Activated naive CD4-positive, alpha-beta T cell treated with anti-CD3 and anti-CD28 coated beads, Interleukin-2, amount 50 U/mL, for 24 hours (primary cell): Measurements from ENCODE around the gene SLX1B.
"Not testable (repeated sequence)": the region's sequence is repeated elsewhere in the genome, so short reads cannot be mapped to it uniquely, and the experiment has no call there.

ENCODE experiments used
- H3K27ac Mint-ChIP-seq: one replicate; pipeline ENCODE4 v1.8.0; 2021; ENCODE audit warnings: mild to moderate bottlenecking, mixed read lengths
- H3K27me3 Mint-ChIP-seq: one replicate; pipeline ENCODE4 v1.8.0; 2021; ENCODE audit warnings: mixed read lengths
- H3K36me3 Mint-ChIP-seq: one replicate; pipeline ENCODE4 v1.8.0; 2021; ENCODE audit warnings: mixed read lengths
- H3K4me1 Mint-ChIP-seq: one replicate; pipeline ENCODE4 v1.8.0; 2021; ENCODE audit warnings: mixed read lengths
- H3K4me3 Mint-ChIP-seq: one replicate; pipeline ENCODE4 v1.8.0; 2021; ENCODE audit warnings: mild to moderate bottlenecking, mixed read lengths
- H3K9me3 Mint-ChIP-seq: one replicate; pipeline ENCODE4 v1.8.0; 2021; ENCODE audit warnings: mixed read lengths

The SLX1B gene

GRCh38 chr16:29454269-29454668 lies at the start of gene SLX1B, which contains the start of gene BOLA2:
SLX1B (plus strand) TSS chr16:29454533.
BOLA2 (minus strand) TSS chr16:29454351; CDS start chr16:29454253, 98 bp downstream.
- H3K36me3 Mint-ChIP-seq, H3K4me1 Mint-ChIP-seq, H3K27me3 Mint-ChIP-seq, H3K9me3 Mint-ChIP-seq, H3K4me3 Mint-ChIP-seq, H3K27ac Mint-ChIP-seq: not testable (repeated sequence)

- H3K9me3 Mint-ChIP-seq, H3K36me3 Mint-ChIP-seq, H3K4me1 Mint-ChIP-seq, H3K27ac Mint-ChIP-seq, H3K27me3 Mint-ChIP-seq, H3K4me3 Mint-ChIP-seq: not testable (repeated sequence)
Observed at GRCh38 chr16:29405249-29405648, 49.1 kb upstream of the SLX1B start.

- not testable (repeated sequence) for H3K27me3 Mint-ChIP-seq, H3K27ac Mint-ChIP-seq
Observed at GRCh38 chr16:29423587-29423986, 30.7 kb upstream of the SLX1B start.

GRCh38 chr16:29425390-29425789 lies 28.9 kb upstream of the SLX1B start:
- not testable (repeated sequence) for H3K4me3 Mint-ChIP-seq, H3K36me3 Mint-ChIP-seq, H3K4me1 Mint-ChIP-seq, H3K27me3 Mint-ChIP-seq, H3K27ac Mint-ChIP-seq, H3K9me3 Mint-ChIP-seq

More at GRCh38 chr16:29423587-29423986, 30.7 kb upstream of the SLX1B start:
- not testable (repeated sequence) for H3K36me3 Mint-ChIP-seq, H3K4me3 Mint-ChIP-seq, H3K4me1 Mint-ChIP-seq, H3K9me3 Mint-ChIP-seq

GRCh38 chr16:29453754-29454153 lies 579 bp upstream of the SLX1B start:
- H3K27me3 Mint-ChIP-seq, H3K36me3 Mint-ChIP-seq, H3K4me3 Mint-ChIP-seq: not testable (repeated sequence)

GRCh38 chr16:29454828-29455227 lies 495 bp downstream of the SLX1B start:
- H3K4me3 Mint-ChIP-seq, H3K27ac Mint-ChIP-seq, H3K36me3 Mint-ChIP-seq, H3K9me3 Mint-ChIP-seq, H3K27me3 Mint-ChIP-seq, H3K4me1 Mint-ChIP-seq: not testable (repeated sequence)

More at GRCh38 chr16:29453754-29454153, 579 bp upstream of the SLX1B start:
- H3K27ac Mint-ChIP-seq, H3K4me1 Mint-ChIP-seq, H3K9me3 Mint-ChIP-seq: not testable (repeated sequence)

- H3K36me3 Mint-ChIP-seq, H3K27me3 Mint-ChIP-seq: not testable (repeated sequence)
Observed at GRCh38 chr16:29457660-29458059, 3.3 kb downstream of the SLX1B start.

GRCh38 chr16:29459706-29460646 lies 5.6 kb downstream of the SLX1B start, which contains the start of gene SULT1A4:
SULT1A4 (plus strand) TSS chr16:29459913; CDS start chr16:29461386, 1,473 bp downstream.
- not testable (repeated sequence) for H3K27me3 Mint-ChIP-seq

More at GRCh38 chr16:29457660-29458059, 3.3 kb downstream of the SLX1B start:
- H3K4me3 Mint-ChIP-seq, H3K4me1 Mint-ChIP-seq, H3K27ac Mint-ChIP-seq, H3K9me3 Mint-ChIP-seq: not testable (repeated sequence)

GRCh38 chr16:29460647-29461030 lies 6.3 kb downstream of the SLX1B start:
- not testable (repeated sequence) for H3K4me3 Mint-ChIP-seq, H3K9me3 Mint-ChIP-seq, H3K27me3 Mint-ChIP-seq, H3K4me1 Mint-ChIP-seq, H3K27ac Mint-ChIP-seq, H3K36me3 Mint-ChIP-seq

More at GRCh38 chr16:29459706-29460646, 5.6 kb downstream of the SLX1B start, which contains the start of gene SULT1A4:
- H3K9me3 Mint-ChIP-seq, H3K27ac Mint-ChIP-seq, H3K36me3 Mint-ChIP-seq, H3K4me3 Mint-ChIP-seq, H3K4me1 Mint-ChIP-seq: not testable (repeated sequence)

GRCh38 chr16:29465985-29466824 lies 11.9 kb downstream of the SLX1B start:
- not testable (repeated sequence) for H3K27me3 Mint-ChIP-seq, H3K9me3 Mint-ChIP-seq, H3K4me3 Mint-ChIP-seq, H3K27ac Mint-ChIP-seq, H3K4me1 Mint-ChIP-seq, H3K36me3 Mint-ChIP-seq

GRCh38 chr16:29466904-29467303 lies 12.6 kb downstream of the SLX1B start:
- H3K4me3 Mint-ChIP-seq, H3K4me1 Mint-ChIP-seq, H3K27ac Mint-ChIP-seq, H3K36me3 Mint-ChIP-seq, H3K27me3 Mint-ChIP-seq, H3K9me3 Mint-ChIP-seq: not testable (repeated sequence)

- not testable (repeated sequence) for H3K27me3 Mint-ChIP-seq, H3K27ac Mint-ChIP-seq, H3K9me3 Mint-ChIP-seq, H3K4me3 Mint-ChIP-seq, H3K4me1 Mint-ChIP-seq, H3K36me3 Mint-ChIP-seq
Observed at GRCh38 chr16:29467654-29468366, 13.5 kb downstream of the SLX1B start.

- not testable (repeated sequence) for H3K27me3 Mint-ChIP-seq, H3K36me3 Mint-ChIP-seq, H3K4me3 Mint-ChIP-seq, H3K9me3 Mint-ChIP-seq, H3K4me1 Mint-ChIP-seq, H3K27ac Mint-ChIP-seq
Observed at GRCh38 chr16:29469660-29470059, 15.3 kb downstream of the SLX1B start.

GRCh38 chr16:29472065-29472464 lies 17.7 kb downstream of the SLX1B start:
- H3K4me3 Mint-ChIP-seq, H3K9me3 Mint-ChIP-seq, H3K4me1 Mint-ChIP-seq, H3K27me3 Mint-ChIP-seq, H3K36me3 Mint-ChIP-seq, H3K27ac Mint-ChIP-seq: not testable (repeated sequence)

- H3K9me3 Mint-ChIP-seq, H3K36me3 Mint-ChIP-seq, H3K4me3 Mint-ChIP-seq, H3K27me3 Mint-ChIP-seq, H3K4me1 Mint-ChIP-seq, H3K27ac Mint-ChIP-seq: not testable (repeated sequence)
Observed at GRCh38 chr16:29482276-29482675, 27.9 kb downstream of the SLX1B start.

- not testable (repeated sequence) for H3K9me3 Mint-ChIP-seq, H3K36me3 Mint-ChIP-seq, H3K4me3 Mint-ChIP-seq, H3K4me1 Mint-ChIP-seq, H3K27me3 Mint-ChIP-seq, H3K27ac Mint-ChIP-seq
Observed at GRCh38 chr16:29506308-29506707, 52.0 kb downstream of the SLX1B start, which contains the start of gene NPIPB12. NPIPB12 (minus strand) TSS chr16:29506408.
